ENCODE measurements around the gene CSF2RB.

CSF2RB gene

DNA sequence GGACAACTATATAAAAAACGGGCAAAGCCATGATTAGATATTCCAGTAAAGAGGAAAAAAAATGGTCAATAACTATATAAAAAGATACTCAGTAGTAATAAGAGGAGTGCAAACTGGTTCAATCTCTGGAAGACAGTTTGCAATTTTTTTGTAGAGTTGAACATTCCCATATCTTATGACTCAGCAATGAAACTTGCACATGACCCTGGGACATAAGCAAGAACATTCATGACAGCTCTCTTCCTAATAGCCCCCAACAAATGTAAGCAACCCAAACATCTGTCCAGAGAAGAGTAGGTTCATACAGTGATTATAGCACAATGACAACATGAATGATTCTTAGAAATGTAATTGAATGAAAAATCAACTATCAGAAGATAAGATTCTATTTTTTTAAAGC is 21.8 kb upstream of the CSF2RB start:
- DNase-seq (ENCODE audit: low spot score), result no peak

DNA sequence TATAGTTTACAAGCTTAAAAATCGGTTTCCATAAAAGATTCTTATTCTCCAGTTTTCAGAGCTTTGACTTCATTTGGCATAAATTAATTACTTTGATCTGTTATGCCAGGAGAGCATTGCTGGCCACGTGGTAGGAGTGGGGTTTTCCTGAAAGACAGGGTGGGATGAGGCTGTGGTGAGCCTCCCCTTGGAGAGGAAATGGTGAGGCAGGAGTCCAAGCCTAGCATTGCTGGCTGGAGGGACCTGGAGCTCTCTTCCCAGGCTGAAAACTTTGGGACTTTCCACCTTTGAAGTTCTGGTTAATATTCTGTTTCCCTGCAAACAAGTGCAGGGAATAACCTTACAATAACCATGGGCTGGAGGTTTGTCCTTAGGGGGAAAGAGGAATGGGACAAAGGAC is 21.1 kb upstream of the CSF2RB start:
- DNase-seq (ENCODE audit: low spot score), result no peak

DNA sequence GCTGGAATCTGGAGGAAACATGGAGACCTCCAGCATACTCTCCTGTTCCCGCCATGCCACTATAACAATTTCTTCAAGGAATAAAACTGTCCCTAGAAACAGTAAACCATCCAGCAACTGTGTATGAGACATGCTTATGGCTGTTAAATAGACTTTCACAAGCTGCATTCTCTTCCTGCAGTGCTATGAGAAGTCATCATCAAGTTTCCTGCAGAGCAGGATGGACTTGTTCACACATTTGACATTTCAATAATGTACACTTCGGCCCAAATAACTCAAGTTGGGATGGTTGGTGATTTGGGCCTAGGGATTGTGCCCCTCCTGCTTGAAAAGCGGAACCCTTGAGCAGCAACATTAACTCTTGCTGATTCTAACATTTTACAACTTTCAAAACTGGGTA is 20.2 kb upstream of the CSF2RB start:
- no peak for DNase-seq (ENCODE audit: low spot score)

DNA sequence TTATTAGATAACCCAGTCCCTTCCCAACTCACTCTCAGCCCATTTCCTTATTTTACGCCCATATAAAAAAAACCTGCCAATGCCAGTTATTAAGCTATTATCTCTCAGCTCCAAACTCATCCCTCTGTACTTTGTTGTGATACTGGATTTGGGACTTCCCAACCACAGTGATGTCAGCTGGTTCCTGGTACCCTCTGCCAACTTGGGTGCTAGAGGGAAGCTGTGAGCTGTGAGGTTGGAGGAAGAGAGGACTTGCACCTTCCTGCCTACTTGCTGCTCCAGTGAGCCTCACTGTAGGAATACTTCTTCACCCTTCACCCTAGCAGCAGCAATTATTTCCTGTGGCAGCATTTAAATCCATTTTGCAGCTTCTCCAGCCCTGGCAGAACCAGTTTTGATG is 19.2 kb upstream of the CSF2RB start:
- DNase-seq (ENCODE audit: low spot score), result no peak

DNA sequence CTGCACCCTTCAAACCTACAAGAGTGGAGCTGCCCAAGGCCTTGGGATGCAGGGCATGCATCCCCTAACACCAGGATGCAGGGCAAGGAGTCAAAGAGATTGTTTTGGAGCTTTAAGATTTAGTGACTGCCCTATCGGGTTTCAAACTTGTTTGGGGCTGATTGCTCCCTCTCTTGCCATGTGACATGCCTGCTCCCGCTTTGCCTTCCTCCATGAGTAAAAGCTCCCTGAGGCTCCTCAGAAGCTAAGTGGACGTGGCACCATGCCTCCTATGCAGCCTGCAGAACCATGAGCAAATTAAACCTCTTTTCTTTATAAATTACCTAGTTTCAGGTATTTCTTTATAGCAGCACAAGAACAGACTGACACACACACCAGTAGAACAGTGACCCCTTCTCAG is 15.8 kb upstream of the CSF2RB start:
- no peak for DNase-seq (ENCODE audit: low spot score)

DNA sequence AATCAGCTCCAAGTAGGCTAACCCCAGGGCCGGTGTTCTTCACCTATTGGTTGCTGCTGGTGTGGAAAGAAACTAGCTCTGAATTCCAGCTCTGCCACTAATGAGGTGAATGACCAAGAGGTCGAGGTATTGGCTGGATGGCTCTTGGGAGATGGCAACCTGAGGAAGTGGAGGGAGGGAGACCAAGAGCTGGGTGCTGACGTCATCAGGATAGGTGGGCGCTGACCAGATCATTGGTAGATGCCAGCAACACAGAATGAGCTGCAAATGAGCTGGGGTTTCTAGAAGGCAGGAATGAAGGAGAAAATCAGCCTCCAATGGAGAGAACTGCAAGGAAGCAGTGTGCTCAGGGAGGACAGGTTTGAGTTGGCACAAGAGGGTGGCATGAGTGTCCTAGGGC is 14.7 kb upstream of the CSF2RB start:
- DNase-seq (ENCODE audit: low spot score), result no peak

DNA sequence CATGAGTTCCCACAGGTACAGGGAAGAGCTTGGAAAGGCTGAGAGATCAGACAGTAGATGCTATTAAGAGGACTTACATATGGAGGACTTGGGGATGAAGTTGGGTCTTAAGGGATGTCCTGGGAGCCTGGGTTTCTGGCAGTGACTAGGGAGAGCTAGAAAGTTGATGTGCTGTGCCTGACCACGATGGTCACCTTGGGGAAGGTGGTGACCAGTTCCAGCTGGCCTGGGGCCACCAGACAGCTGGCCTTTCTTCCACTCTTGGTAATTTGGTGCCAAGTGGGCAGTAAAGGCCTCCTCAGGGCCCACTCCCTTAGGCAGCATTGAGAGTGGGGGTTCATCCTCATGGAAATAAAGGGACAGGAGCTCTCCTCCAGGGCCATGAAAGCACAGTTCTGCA is 13.9 kb upstream of the CSF2RB start:
- DNase-seq (ENCODE audit: low spot score), result no peak

DNA sequence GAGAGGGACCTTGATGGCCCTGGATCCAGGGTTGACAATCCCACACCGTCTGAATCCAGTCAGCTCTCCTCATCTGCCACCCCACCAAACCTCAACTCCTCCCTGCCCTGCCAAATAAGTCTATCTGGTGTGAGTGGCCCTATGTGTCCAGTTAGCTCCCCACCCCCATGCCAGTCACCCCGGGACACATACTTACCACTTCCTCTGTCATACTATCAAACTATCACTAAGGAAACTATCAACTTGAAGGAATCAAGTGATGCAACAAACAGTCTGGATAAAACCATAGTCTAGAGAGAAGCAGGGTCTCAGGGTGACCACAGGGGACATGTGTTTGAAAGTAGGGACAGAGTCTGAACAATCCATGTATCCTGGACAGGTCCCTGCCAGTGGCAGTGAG is 13.2 kb upstream of the CSF2RB start:
- DNase-seq (ENCODE audit: low spot score), result no peak

DNA sequence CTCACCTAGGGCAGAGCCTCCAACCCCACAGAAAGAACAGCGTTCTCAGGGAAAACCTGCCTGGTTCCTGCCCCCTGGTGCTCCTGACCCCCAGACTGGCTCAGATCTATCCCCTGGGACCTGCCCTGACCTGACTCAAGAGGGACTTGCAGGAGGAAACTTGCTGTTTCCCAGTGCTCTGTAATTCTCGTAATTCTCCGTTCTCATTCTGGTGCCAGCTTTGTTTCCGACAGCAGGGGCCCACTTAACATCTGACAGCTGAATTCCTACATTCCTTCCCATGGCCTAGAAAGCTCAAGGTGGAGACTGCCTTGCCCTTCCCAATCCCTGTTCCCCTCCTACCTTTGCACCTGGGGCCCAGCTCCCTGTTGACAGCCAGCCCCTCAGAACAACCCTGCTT is 12.5 kb upstream of the CSF2RB start:
- DNase-seq (ENCODE audit: low spot score), result no peak

DNA sequence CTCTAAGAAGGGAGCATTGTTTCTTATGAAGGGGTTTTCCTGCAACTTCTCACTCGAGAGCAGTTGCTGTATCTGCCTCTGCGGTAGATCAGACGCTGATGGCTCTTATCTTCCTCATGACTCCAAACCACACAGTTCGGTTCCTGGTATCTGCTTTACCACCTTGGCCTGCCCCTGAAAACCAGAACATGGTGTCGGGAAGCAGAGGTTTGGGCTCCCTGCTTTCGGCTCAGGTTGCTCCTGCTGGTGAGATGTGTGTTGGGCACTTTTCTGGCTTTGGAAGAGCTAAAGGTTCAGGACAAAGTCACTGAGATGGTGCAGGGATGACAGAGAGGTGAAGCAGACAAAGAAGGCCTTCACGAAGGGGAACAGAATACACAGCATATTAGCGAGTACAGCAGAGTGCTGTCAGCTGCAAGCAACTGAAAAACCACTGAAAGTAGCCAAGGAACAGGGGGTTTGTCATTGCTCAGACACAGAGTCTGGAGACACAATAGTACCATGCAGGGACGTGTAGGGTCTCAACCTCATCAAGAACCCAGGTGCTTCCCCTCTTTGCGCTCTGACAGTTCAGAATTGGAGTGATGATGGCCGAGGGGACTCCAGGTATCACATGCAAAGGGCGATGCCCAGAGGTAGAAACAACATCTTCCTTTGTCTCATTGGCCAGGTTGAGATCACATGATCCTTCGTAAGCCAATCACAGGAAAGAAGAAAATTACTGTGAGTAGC is 11.9 kb upstream of the CSF2RB start:
- DNase-seq (ENCODE audit: low spot score), result no peak

DNA sequence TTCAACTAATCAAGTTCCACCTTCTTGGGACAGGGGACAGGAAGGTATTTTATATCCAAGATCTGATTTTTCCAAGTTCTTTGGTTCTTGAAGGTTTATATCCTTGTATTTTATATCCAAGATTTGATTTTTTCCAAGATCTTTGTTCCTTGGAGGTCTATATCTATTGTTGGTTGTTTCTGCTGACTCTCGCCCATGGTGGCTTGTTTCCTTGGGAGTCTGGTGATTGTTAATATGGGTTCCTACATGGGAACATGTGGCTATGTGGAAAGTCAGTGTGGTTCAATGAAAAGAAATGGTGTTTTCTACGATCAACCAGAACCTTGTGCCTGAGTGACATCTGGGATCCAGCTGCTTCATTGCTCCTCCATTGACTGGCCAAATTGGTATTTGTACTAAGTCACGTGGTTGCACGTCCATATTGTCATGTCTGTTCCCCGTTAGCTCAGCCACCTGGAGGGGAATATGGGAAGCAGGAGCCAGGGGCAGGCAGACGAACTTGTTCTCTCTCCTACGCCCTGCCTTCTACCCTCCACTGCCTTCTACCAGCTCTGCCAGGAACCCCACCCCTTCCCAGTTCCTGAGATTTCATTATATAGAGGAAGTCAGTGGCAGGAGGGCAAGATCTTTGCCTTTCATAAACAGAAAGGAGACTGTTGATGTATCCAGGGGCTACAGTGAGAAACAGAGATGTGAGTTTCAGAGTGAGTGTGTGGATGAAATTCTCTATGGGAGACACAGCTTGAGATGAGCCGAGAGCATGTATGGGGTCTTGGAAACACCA is 11.1 kb upstream of the CSF2RB start:
- no peak for DNase-seq (ENCODE audit: low spot score)

DNA sequence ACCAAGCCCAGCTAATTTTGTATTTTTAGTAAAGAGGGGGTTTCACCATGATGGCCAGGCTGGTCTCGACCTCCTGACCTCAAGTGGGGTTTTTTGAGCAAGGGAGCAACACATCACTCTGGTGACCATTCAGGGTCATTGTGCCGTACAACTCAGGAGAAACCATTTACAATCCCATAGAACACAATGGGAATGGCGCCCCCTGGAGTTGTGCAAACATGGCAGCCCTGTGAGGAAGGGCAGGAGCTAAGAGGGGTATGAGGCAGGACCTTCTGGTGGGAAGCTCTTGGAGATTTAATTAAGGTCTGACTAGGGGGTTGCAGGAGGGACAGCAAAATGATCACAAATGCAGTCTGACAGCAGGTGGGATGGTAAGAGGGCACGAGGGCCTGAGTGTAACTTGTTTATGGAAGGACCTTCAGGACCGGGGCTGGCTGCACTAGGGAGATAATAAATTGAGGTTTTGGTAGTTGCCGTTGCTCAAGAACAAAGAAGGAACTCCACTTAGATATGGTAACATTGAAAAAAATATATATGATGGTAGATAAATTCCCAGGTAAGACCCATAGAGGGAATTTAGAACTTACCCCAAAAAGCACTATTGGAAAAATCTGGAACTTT is 9.1 kb upstream of the CSF2RB start:
- no peak for DNase-seq (ENCODE audit: low spot score)

DNA sequence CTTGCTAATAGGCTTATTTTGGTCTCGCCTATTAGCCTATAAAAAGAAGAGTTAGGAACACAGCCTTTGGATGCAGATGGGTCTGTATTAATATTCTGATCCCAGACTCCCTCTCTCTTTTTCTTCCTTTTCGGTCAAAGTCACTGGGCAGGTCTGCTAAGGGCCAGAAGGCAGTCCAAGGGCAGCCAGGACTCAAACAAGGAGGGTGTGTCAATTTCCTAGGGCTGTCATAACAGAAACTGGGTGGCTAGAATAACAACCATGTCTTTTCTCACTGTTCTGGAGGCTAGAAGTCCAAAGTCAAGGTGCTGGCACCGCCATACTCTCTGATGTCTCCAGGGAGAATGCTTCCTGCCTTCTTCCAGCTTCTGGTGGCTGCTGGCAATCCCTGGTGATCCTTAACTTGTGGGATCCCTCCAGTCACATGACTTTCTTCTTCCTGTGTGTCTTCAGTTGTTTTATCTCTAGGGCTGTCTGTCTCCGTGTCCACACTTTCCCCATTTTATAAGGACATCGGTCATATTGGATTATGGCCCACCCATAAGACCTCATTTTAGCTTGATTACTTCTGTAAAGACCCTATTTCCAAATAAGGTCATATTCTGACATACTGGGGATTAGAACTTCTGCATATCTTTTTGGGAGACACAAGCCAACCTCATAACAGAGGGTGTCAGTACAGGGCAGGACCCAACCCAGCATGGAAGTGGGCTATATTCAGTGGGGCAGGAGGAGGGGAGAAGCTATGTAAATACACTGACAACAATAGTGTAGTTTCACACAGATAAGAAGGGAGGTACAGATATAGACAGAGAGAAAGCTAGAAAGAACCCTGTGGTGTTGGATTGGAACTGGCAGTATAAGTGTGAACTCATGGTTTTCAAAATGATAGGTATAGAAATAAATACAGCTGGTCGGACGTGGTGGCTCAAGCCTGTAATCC is 5.9 kb upstream of the CSF2RB start:
- no peak for DNase-seq (ENCODE audit: low spot score)

DNA sequence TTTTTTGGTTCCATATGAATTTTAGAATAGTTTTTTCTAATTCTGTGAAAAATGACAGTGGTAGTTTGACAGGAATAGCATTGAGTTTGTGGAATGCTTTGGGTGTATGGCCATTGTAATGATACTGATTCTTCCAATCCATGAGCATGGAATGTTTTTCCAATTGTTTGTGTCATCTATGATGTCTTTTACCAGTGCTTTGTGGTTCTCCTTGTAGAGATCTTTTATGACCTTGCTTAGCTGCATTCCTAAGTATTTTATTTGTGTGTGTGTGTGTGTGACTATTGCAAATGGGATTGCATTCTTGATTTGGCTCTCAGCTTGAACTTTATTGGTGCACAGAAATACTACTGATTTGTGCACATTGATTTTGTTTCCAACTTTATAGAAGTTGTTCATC is 3.0 kb upstream of the CSF2RB start:
- DNase-seq (ENCODE audit: low spot score), result no peak

DNA sequence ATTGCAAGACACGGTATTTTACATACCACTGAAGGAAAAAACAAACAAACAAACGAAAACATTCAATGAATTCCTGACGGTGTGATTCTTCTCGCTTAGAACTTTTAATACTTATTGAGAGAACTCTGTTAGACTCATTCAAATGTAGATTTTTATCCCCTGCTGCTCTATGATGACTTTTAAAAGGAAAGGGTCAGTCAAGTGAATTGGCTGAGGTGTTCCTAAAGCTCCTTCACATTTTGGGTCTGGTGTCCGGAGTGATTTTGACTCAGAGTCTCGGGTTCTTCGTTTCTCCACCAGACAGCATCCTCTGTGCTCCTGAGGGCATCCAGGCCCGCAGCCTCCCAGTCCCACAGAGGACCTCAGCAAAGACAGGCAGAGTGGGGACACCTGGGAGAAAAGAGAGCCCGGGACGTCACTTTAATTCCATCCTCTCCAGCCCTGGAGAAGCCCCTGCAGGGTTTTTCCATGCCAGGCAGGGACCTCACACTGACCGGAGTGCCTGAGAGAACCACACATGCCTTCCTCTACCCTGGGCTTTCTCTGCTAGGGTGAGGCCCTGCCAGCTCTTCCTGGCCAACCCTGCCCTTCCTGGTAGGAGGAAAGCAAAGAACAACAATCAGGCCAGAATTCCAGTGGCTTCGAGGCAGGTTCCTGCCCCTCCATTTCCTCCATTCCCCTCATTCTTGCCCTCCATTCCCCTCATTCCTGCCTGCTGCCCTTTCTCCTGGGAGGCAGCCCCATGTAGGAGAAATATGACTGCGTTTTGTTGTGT is 1.4 kb upstream of the CSF2RB start:
- no peak for DNase-seq (ENCODE audit: low spot score)

DNA sequence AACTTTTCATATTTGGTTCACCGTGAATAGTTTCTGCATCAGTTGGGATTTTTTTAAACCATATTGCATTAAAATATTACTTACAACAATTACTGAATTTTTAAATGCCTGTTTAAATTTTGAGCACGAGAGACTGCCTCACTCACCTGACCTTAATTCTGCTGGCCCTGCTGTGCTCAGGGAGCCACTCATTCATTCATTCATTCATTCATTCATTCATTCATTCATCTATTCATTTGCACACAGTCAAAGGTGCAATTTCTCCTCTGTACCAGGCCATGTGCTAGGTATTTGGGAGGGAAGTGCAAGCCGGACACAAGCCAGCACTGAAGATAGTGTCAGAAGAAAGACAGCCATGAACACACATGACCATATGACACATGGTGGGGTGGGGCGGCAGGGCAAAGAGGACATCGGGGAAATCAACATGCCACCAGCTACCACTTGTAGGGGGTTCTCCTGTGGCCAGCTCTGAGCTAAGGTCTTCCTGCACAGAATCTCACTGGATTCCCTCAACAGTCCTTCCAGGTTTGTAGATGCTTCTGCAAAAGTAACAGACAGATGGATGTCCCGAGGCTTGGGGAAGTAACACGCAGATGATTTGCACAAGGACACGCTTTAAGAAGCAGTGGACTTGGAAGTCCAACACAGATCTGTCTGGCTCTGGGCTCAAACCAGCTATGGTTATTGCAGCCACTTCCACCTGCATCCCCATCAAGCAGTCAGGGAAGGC is 568 bp upstream of the CSF2RB start:
- no peak for DNase-seq (ENCODE audit: low spot score)

DNA sequence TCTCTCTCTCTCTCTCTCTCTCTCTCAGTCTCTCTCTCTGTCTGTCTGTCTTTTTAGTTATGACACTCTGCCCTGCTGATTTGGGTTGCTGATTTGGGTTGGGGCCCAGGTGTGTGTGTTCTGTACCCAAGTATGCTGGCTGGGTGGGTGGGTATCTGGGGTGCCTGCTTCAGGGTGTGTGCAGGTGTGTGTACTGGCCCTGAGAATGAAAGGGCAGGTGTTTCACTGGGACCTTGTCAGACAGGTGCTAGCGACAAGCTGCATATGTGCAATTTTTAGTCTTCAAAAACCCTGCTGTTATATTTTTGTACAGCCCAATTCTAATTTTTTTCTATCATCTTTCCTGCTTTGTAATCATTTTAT is 943 bp downstream of the CSF2RB start:
- DNase-seq (ENCODE audit: low spot score), result no peak

DNA sequence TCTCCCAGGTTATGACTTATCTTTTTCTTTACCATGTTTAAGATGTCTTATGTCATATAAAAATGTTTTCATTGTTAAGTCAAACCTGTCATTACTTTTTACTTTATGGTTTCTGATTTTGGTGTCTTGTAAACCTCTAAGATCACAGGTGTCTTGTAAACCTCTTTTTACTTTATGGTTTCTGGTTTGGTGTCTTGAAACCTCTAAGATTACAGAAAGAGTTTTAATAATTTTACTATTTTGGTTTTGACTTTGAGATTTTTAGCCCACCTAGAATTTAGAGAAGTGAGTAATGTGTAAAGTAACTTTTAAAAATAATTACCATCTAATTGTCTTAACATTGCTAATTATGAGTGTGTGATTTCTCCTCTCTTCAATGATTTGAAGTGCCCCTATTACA is 2.6 kb downstream of the CSF2RB start:
- DNase-seq (ENCODE audit: low spot score), result no peak

DNA sequence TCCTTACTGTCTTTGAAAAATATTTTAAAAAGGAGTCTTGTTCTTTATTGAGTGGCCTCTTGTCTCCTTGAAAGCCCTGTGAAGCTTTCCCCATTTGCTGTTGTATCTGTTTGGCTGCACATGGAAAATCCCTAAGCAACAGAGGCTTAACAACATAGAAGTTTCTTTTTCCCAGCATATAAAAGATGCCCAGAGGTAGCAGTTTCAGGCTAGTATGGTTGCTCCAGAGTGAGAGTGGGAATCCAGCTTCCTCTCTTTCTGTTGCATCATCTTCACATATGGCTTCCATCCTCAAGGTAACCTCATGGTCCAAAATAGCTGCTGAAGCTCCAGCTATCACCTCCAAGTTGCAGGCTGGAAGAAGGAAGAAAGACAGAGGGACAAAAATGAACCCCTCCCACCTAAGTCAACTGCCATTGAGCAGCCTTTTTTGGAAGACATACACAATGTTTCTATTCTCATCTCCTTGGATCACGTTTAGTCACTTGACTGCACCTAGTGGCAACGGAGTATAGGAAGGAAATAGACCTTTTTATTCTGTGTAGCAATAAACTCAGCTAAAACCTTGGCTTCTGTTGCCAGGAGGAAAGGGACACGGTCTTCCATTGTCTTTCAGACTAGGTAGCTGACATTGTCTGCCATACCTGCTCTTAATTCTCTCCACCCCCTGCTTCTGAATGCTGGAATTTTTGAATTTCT is 5.3 kb downstream of the CSF2RB start:
- DNase-seq (ENCODE audit: low spot score), result no peak

All from hepatic stellate cell (primary cell).